Non-pigmented ciliary epithelial cell (primary cell): Measurements from ENCODE around the gene KDF1.
"Not testable (repeated sequence)": the region's sequence is repeated elsewhere in the genome, so short reads cannot be mapped to it uniquely, and the experiment has no call there.

Experiments used
- DNase-seq: peaks from one replicate; pipeline ENCODE4 v3.0.0-alpha.2; 2010; ENCODE audit warnings: low read depth

KDF1 gene

DNA sequence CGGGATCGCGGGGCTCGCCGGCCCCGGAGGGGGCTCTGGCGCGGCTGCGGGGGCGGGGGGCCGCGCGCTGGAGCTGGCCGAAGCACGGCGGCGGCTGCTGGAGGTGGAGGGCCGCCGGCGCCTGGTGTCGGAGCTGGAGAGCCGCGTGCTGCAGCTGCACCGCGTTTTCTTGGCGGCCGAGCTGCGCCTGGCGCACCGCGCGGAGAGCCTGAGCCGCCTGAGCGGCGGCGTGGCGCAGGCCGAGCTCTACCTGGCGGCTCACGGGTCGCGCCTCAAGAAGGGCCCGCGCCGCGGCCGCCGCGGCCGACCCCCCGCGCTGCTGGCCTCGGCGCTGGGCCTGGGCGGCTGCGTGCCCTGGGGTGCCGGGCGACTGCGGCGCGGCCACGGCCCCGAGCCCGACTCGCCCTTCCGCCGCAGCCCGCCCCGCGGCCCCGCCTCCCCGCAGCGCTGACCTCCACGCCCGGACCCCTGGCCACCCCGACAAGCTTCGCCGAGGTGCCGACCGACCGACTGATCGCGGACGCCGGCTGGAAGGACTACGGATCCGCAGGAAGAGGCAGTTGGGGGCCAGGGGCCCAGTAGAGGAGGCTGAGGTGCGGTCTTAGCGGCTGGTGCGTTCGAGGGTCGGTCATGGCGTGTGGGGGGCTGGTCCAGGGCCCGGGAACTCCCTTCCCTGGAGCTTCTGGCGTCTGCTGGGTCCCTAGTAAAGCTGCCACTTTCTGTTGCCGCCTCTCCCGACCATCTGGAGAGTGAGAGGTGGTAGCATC, 33.9 kb upstream of the KDF1 start:
- DNase-seq = no peak

DNA sequence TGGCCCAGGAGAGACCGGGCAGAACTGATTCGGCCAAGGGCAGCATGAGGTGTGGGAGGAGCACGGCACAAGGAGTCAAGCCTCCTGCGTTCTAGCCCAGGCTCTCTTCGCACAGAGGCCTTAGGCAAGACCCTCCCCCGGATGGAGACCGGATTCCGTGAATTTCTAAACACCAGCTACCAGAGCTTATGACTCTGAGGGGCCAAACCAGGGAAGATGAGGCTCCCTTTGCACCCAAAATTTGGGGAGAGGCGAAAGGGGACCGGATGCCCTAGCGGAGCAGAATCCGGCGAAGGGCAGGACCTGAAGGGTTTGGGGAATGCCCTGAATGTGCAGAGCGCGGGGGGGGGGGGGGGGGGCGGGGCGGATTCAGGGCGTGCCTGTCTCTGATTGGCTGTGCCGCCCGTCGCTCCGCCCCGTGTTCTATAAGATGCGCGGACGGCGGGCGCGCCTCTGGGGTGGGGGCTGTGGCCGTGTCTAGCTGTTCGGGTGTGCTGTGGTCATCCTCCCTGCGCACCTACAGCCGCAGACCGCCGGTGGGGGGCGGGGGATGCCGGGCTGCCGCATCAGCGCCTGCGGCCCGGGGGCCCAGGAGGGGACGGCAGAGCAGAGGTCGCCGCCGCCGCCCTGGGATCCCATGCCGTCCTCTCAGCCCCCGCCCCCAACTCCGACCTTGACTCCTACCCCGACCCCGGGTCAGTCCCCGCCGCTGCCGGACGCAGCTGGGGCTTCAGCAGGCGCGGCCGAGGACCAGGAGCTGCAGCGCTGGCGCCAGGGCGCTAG, 33.2 kb upstream of the KDF1 start, which contains the start of gene TRNP1:
TSS of gene TRNP1 (plus strand) at position 456 of the 783 bp plus-strand sequence. CDS start at position 551, 95 bp downstream.
- DNase-seq = no peak

- no peak for DNase-seq
Observed at GRCh38 chr1:26991310-26992116, 31.2 kb upstream of the KDF1 start.

- not testable (repeated sequence) for DNase-seq
Observed at GRCh38 chr1:26989403-26990109, 29.3 kb upstream of the KDF1 start.

DNA sequence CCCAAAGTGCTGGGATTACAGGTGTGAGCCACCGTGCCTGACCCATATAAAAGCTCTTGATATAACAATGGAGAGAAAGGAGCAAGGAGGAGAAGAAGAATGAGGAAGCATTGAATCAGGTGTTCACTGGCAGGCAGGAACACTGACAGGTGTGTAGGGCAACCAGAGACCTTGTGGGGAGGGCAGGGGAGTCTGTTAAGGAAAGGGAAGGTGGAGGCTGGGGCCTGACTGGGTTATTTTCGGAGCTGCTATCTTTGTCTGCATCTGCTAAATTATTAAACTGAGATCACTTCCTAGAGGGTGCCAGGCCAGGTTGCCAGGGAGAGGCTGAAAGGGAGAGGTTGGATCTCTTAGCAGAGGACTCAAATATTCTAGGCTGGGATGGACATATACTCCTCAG, 26.4 kb upstream of the KDF1 start:
- DNase-seq = no peak

DNA sequence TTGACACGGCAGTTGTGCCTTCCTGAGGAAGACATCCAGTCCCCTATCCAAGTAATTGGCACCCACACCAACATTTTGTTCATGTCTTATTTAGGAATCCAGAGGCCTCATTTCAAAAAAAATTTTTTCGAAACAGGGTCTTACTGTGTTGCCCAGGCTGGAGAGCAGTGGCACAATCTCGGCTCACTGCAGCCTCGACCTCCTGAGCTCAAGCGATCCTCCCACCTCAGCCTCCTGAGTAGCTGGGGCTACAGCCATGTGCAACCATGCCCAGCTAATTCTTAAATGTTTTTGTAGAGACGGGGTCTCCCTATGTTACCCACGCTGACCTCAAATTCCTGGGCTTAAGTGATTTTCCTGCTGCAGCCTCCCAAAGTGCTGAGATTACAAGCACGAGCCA, 24.0 kb upstream of the KDF1 start:
- no peak for DNase-seq

DNA sequence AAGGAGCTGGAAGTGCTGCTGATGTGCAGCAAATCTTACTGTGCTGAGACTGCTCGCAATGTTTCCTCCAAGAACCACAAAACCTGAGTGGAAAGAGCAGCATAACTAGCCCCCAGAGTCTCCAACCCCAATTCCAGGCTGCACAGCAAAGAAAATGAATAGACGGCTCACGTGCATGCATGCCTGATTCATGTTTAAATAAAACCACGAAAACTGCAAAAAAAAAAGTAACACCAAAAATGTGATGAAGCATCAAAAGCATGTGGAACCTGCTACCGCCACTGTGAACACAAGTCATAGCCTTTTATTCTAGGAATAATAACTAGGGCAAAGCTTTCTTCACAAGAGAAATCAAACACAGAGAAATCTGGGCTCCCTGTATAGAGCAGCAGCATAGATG, 23.6 kb upstream of the KDF1 start:
- DNase-seq = no peak

DNA sequence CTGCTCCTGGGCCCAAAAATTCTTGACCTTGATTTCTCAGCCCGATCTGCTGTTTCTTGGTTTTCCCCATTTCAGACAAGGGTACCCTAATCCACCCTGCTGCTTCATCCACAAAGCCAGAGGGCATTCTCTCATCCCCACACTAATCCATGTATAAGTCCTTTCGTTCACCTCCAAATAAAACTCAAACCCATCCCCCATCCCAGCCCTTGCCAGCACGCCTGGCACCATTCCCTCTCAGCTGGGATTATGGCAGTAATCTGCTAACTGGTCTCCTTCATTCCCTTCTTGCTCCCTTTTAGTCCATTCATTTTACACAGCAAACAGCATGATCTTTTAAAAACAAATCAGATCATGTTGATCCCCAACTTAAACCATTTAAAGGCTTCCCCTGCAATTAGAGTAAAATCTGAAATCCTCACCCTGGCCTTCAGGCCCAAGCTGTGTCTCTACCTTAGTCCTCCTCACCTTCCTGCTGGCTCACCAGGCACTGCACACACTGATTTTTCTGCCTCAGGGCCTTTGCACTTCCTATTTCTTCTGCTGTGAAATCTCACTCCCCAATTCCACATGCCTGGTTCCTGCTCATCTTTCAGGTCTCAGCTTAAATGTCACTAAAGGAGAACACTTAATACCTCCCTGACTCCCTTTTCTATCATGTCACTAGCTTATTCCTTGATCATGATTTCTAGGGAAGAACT, 21.0 kb upstream of the KDF1 start:
- no peak for DNase-seq

GRCh38 chr1:26978901-26979300, 18.6 kb upstream of the KDF1 start:
- DNase-seq = no peak

GRCh38 chr1:26976621-26977510, 16.6 kb upstream of the KDF1 start:
- DNase-seq = no peak

GRCh38 chr1:26972821-26973220, 12.6 kb upstream of the KDF1 start:
- DNase-seq = no peak

- DNase-seq = no peak
Observed at GRCh38 chr1:26972390-26972789, 12.1 kb upstream of the KDF1 start.

- no peak for DNase-seq
Observed at GRCh38 chr1:26971590-26971989, 11.3 kb upstream of the KDF1 start.

GRCh38 chr1:26970810-26971209, 10.5 kb upstream of the KDF1 start:
- no peak for DNase-seq

DNA sequence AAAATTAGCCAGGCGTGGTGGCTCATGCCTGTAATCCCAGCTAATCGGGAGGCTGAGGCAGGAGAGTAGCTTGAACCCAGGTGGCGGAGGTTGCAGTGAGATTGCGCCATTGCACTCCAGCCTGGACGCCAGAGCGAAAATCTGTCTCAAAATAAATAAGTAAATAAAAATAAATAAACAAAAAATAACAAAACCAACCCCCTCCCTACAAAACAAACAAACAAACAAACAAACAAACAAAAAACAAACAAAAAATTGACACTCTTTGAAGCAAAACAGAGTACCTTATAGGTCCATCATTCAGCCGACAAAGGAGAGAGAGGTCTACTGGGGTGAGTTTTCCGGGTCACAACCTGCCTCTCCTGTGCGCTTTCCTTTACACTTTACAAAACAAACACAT, 5.4 kb upstream of the KDF1 start:
- no peak for DNase-seq

GRCh38 chr1:26965213-26965612, 4.9 kb upstream of the KDF1 start:
- DNase-seq = no peak

- peak; percentile 94 for DNase-seq
Observed at GRCh38 chr1:26961826-26962225, 1.6 kb upstream of the KDF1 start.

GRCh38 chr1:26960625-26960966, 328 bp upstream of the KDF1 start:
- DNase-seq = no peak

- no peak for DNase-seq
Observed at GRCh38 chr1:26959270-26959669, 998 bp downstream of the KDF1 start.

GRCh38 chr1:26957306-26957705, 3.0 kb downstream of the KDF1 start:
- no peak for DNase-seq
